PC-3 (cell line): Measurements from ENCODE around the gene MAML2. TPM values are rescaled to one million over a fixed set of nuclear protein-coding genes. Genes with fewer than 3 reads are reported as not detected.

Source experiments
- ATAC-seq: fragments of 200-7000 bp; cut with Tn5 transposase; 2 replicates; pipeline ENCODE4 v1.9.1; 2020; ENCODE audit warnings: mild to moderate bottlenecking, moderate library complexity
- BruUV-seq: library from RNA; stranded (reverse); fragments of 400-500 nt; replicated peaks from 2 replicates; lab custom pipeline; 2021; lab: Mats Ljungman, UMichigan
- CTCF ChIA-PET: fragments of 300-600 bp; sonication (Branson Sonifier 250); formaldehyde crosslinking; loops from one replicate; lab custom pipeline; 2022; ENCODE audit warnings: antibody characterized with exemption; lab: Charles Lee
- POLR2A ChIA-PET: fragments of 300-600 bp; sonication (Branson Sonifier 250); formaldehyde crosslinking; loops from one replicate; lab custom pipeline; 2022; ENCODE audit warnings: antibody characterized with exemption; ENCODE audit not compliant: unreplicated experiment; lab: Charles Lee
- DNase-seq: peaks from one replicate; pipeline ENCODE4 v3.0.0-alpha.2; 2015
- H2AFZ ChIP-seq: fragments of 300-600 bp; sonication (generic); 2 replicates; pipeline ENCODE4 v1.6.0; 2016; ENCODE audit warnings: antibody characterized with exemption, low read length
- H3F3A ChIP-seq: fragments of 300-600 bp; sonication (generic); one replicate; pipeline ENCODE4 v1.6.0; 2017; ENCODE audit warnings: antibody characterized with exemption, low read length, control low read depth, mild to moderate bottlenecking; ENCODE audit not compliant: unreplicated experiment
- H3K27ac ChIP-seq: fragments of 300-600 bp; sonication (generic); 2 replicates; pipeline ENCODE4 v1.5.1; 2016; ENCODE audit warnings: mild to moderate bottlenecking, low read length
- H3K27me3 ChIP-seq: fragments of 300-600 bp; sonication (generic); 2 replicates; pipeline ENCODE4 v1.6.1; 2016; ENCODE audit warnings: low read length, mixed read lengths
- H3K36me3 ChIP-seq: fragments of 300-600 bp; sonication (generic); 2 replicates; pipeline ENCODE4 v1.6.1; 2016; ENCODE audit warnings: low read depth, mixed run types, low read length, mixed read lengths
- H3K4me1 ChIP-seq: fragments of 300-600 bp; sonication (generic); 2 replicates; pipeline ENCODE4 v1.5.1; 2016; ENCODE audit warnings: low read length; ENCODE audit not compliant: insufficient read depth
- H3K4me2 ChIP-seq: fragments of 300-600 bp; sonication (generic); 2 replicates; pipeline ENCODE4 v1.6.0; 2016; ENCODE audit warnings: low read length
- H3K4me3 ChIP-seq: fragments of 300-600 bp; sonication (generic); 2 replicates; pipeline ENCODE4 v1.5.1; 2016; ENCODE audit warnings: mild to moderate bottlenecking, low read length, mixed read lengths
- H3K79me2 ChIP-seq: fragments of 300-600 bp; sonication (generic); 2 replicates; pipeline ENCODE4 v1.6.1; 2017; ENCODE audit warnings: low read length, mixed read lengths
- H3K9ac ChIP-seq: fragments of 300-600 bp; sonication (generic); 2 replicates; pipeline ENCODE4 v1.6.0; 2016; ENCODE audit warnings: mild to moderate bottlenecking, low read length
- H3K9me2 ChIP-seq: fragments of 300-600 bp; sonication (generic); replicated peaks from 2 replicates; pipeline ENCODE4 v1.6.1; 2016; ENCODE audit warnings: mixed run types, low read length, mixed read lengths
- H3K9me3 ChIP-seq: fragments of 300-600 bp; sonication (generic); 2 replicates; pipeline ENCODE4 v1.6.1; 2016; ENCODE audit warnings: low read length, mixed read lengths
- H4K20me1 ChIP-seq: fragments of 300-600 bp; sonication (generic); 2 replicates; pipeline ENCODE4 v1.6.1; 2016; ENCODE audit warnings: low read length, mixed read lengths
- CTCF ChIP-seq: fragments of 300-600 bp; sonication (generic); conservative IDR thresholded peaks from 2 replicates; pipeline ENCODE4 v1.5.1; 2017; ENCODE audit warnings: antibody characterized with exemption, low read depth, mild to moderate bottlenecking, low read length
- EZH2 ChIP-seq: fragments of 300-600 bp; sonication (generic); IDR thresholded peaks from one replicate; pipeline ENCODE4 v1.6.1; 2017; ENCODE audit warnings: antibody characterized with exemption, mild to moderate bottlenecking, low read length; ENCODE audit not compliant: unreplicated experiment
- EZH2phosphoT487 ChIP-seq: fragments of 300-600 bp; sonication (generic); IDR thresholded peaks from 2 replicates; pipeline ENCODE4 v1.6.1; 2018; ENCODE audit warnings: mild to moderate bottlenecking, antibody characterized with exemption, low read length, borderline replicate concordance
- intact Hi-C: fragments of 100-400 bp; cut with micrococcal nuclease; formaldehyde crosslinking; loops from 2 replicates; pipeline ENCODE4 v1.9.0; 2023
- total RNA-seq: library from RNA; depleted of rRNA; stranded (reverse); fragments of >200 nt; gene quantifications from 2 replicates; pipeline ENCODE4 v1.2.3, GENCODE V29; 2014

MAML2 gene
- total RNA-seq, 1 experiment from 2014 or later = 10.9 TPM

DNA sequence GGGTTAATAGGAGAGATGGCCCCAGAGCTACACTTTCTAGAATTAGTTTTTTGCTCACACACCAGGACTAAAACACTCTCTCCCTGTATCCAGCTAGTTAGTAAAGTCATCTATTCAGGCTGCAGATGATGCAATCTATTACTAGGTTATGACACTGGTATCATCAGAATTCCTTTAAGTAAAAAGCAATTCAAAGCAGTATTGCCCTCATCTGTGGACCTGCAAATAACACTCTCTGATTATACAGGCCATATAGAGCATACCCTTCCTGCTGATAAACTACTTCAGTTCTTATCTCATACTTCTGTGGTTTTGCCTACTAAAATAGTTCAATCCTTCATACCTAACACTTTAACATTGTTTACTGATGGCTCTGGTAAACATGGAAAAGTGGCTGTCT, 405.6 kb downstream of the MAML2 start:
- no peak overlapping the region for H2AFZ ChIP-seq
- ATAC-seq (no peak), DNase-seq (no peak)
- H3K9me2 ChIP-seq = no peaks in the 10 kb centered on the region
- H3K4me1 ChIP-seq = no peaks in the 10 kb centered on the region
- H3K36me3 ChIP-seq = no peaks in the 10 kb centered on the region
- no peak overlapping the region for H3K9ac ChIP-seq
- TF ChIP-seq EZH2phosphoT487 (no peak), EZH2 (no peak), CTCF (no peak)
- intact Hi-C loops = no loop called here
- H3K27me3 ChIP-seq = no peaks in the 10 kb centered on the region
- no peak overlapping the region for H3K27ac ChIP-seq
- H3K4me3 ChIP-seq = no peak overlapping the region
- BruUV-seq = no TSS peak
- ChIA-PET CTCF (no interaction called here), POLR2A (no interaction called here)
- H3K79me2 ChIP-seq = no peaks in the 10 kb centered on the region
- no peak overlapping the region for H3K4me2 ChIP-seq
- H4K20me1 ChIP-seq = no peaks in the 10 kb centered on the region
- no peaks in the 10 kb centered on the region for H3K9me3 ChIP-seq
- H3F3A ChIP-seq = no peaks in the 10 kb centered on the region

GRCh38 chr11:95933594-95933993, 409.4 kb downstream of the MAML2 start:
- no peak for TF ChIP-seq EZH2phosphoT487
- no peak for TF ChIP-seq CTCF
- TF ChIP-seq EZH2 = no peak
- BruUV-seq = no TSS peak
- ATAC-seq (no peak), DNase-seq (no peak)
- H3K9me3 ChIP-seq = no peaks in the 10 kb centered on the region; the same call in 1 of the 2 replicates
- ChIA-PET CTCF (no interaction called here), POLR2A (no interaction called here)
- H3F3A ChIP-seq = no peaks in the 10 kb centered on the region
- no peaks in the 10 kb centered on the region for H4K20me1 ChIP-seq
- H3K79me2 ChIP-seq = no peaks in the 10 kb centered on the region
- no peak overlapping the region for H3K27ac ChIP-seq
- no peak overlapping the region for H2AFZ ChIP-seq
- no peak overlapping the region for H3K9ac ChIP-seq
- intact Hi-C loops = no loop called here
- H3K4me1 ChIP-seq = no peaks in the 10 kb centered on the region
- H3K4me3 ChIP-seq = no peak overlapping the region
- H3K9me2 ChIP-seq = no peaks in the 10 kb centered on the region
- no peaks in the 10 kb centered on the region for H3K36me3 ChIP-seq
- H3K4me2 ChIP-seq = no peak overlapping the region
- no peaks in the 10 kb centered on the region for H3K27me3 ChIP-seq

DNA sequence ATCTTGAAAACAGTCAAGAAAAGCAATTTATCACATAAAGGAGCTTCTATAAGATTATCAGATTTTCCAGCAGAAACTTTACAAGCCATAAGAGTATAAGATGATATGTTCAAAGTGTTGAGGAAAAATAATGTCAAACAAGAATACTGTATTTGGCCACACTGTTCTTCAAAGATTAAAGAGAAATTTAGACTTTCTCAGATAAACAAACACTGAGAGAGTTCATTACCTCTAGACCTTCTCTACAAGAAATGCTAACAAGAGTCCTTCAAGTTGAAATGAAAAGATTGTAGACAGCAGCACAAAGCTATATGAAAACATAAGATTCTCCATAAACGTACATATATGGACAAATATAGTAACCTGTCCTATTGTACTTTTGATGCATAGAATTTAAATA, 411.1 kb downstream of the MAML2 start:
- Histone ChIP-seq H3K27me3 (no peaks in the 10 kb centered on the region), H3K36me3 (no peaks in the 10 kb centered on the region), H3K4me3 (no peak overlapping the region), H3K4me1 (no peaks in the 10 kb centered on the region), H3K79me2 (no peaks in the 10 kb centered on the region), H3K9me3 (no peaks in the 10 kb centered on the region; the same call in 1 of the 2 replicates), H3K9me2 (no peaks in the 10 kb centered on the region), H2AFZ (no peak overlapping the region), H3K9ac (no peak overlapping the region), H3K4me2 (no peak overlapping the region), H3F3A (no peaks in the 10 kb centered on the region), H3K27ac (no peak overlapping the region), H4K20me1 (no peaks in the 10 kb centered on the region)
- ChIA-PET CTCF (no interaction called here), POLR2A (no interaction called here)
- TF ChIP-seq EZH2 (no peak), CTCF (no peak), EZH2phosphoT487 (no peak)
- intact Hi-C loops = no loop called here
- no peak for ATAC-seq
- no TSS peak for BruUV-seq
- DNase-seq = no peak
